SU-DHL-6 (cell line): Measurements from ENCODE around the gene ADCY5.

ENCODE experiments used
- H2AFZ ChIP-seq: fragments of 200-600 bp; sonication (generic); 2 replicates; pipeline ENCODE4 v1.6.1; 2014; ENCODE audit warnings: low read depth, mild to moderate bottlenecking, moderate library complexity, mixed read lengths, antibody characterized with exemption, low read length; ENCODE audit not compliant: severe bottlenecking
- H3F3A ChIP-seq: fragments of 200-600 bp; shearing (Covaris generic); 2 replicates; pipeline ENCODE4 v1.6.0; 2016; ENCODE audit warnings: antibody characterized with exemption, mild to moderate bottlenecking; ENCODE audit not compliant: insufficient read depth
- H3K27ac ChIP-seq: fragments of 200-600 bp; sonication (generic); 2 replicates; pipeline ENCODE4 v1.5.1; 2016; ENCODE audit warnings: low read depth, mild to moderate bottlenecking, low read length, moderate library complexity, mixed read lengths
- H3K27me3 ChIP-seq: fragments of 200-600 bp; sonication (generic), shearing (Covaris generic); 2 replicates; pipeline ENCODE4 v1.6.0; 2014; ENCODE audit warnings: mild to moderate bottlenecking, low read length
- H3K36me3 ChIP-seq: fragments of 200-600 bp; sonication (generic); 2 replicates; pipeline ENCODE4 v1.6.1; 2014; ENCODE audit warnings: mild to moderate bottlenecking, low read length, mixed read lengths
- H3K4me2 ChIP-seq: fragments of 300-600, 200-600 bp; shearing (Covaris generic), sonication (generic); 2 replicates; pipeline ENCODE4 v1.6.0; 2014; ENCODE audit warnings: low read length, low read depth, mild to moderate bottlenecking; ENCODE audit not compliant: poor library complexity, severe bottlenecking
- H3K4me3 ChIP-seq: fragments of 200-600 bp; sonication (generic); 2 replicates; pipeline ENCODE4 v1.5.1; 2014; ENCODE audit warnings: antibody characterized with exemption, low read length, mild to moderate bottlenecking, mixed read lengths; ENCODE audit not compliant: insufficient read depth, poor library complexity, severe bottlenecking
- H3K79me2 ChIP-seq: fragments of 200-600 bp; sonication (generic); 2 replicates; pipeline ENCODE4 v1.6.1; 2014; ENCODE audit warnings: mild to moderate bottlenecking, low read length, moderate library complexity; ENCODE audit not compliant: insufficient read depth
- H3K9ac ChIP-seq: fragments of 200-600 bp; sonication (generic); 2 replicates; pipeline ENCODE4 v1.7.0; 2014; ENCODE audit warnings: mild to moderate bottlenecking, low read length
- H3K9me2 ChIP-seq: fragments of 200-600 bp; sonication (generic); replicated peaks from 2 replicates; pipeline ENCODE4 v1.6.1; 2014; ENCODE audit warnings: low read length; ENCODE audit not compliant: insufficient read depth
- H3K9me3 ChIP-seq: fragments of 200-600 bp; sonication (generic); 2 replicates; pipeline ENCODE4 v1.6.1; 2014; ENCODE audit warnings: low read length, mixed read lengths; ENCODE audit not compliant: insufficient read depth
- H4K20me1 ChIP-seq: fragments of 200-600 bp; sonication (generic); 2 replicates; pipeline ENCODE4 v1.6.1; 2014; ENCODE audit warnings: low read depth, mild to moderate bottlenecking, antibody characterized with exemption, low read length, moderate library complexity, mixed read lengths
- CTCF ChIP-seq: fragments of 200-600 bp; sonication (generic); IDR thresholded peaks from one replicate; pipeline ENCODE4 v1.5.1; 2017; ENCODE audit warnings: antibody characterized with exemption, mild to moderate bottlenecking, low read length, moderate library complexity; ENCODE audit not compliant: insufficient read depth, poor library complexity, severe bottlenecking
- EZH2phosphoT487 ChIP-seq: fragments of 200-600 bp; sonication (generic), shearing (Covaris generic); conservative IDR thresholded peaks from 2 replicates; pipeline ENCODE4 v1.6.1; 2018; ENCODE audit warnings: mild to moderate bottlenecking, antibody characterized with exemption, low read length, moderate library complexity, mixed read lengths

ADCY5 gene

GRCh38 chr3:123439806-123440580 lies 8.9 kb downstream of the ADCY5 start:
- Histone ChIP-seq H3K9me2 (no peaks in the 10 kb centered on the region), H3K9ac (no peak overlapping the region), H3F3A (no peaks in the 10 kb centered on the region), H3K27me3 (no peaks in the 10 kb centered on the region), H3K4me3 (no peak overlapping the region), H3K27ac (no peak overlapping the region), H2AFZ (no peak overlapping the region), H3K79me2 (no peaks in the 10 kb centered on the region), H3K9me3 (no peaks in the 10 kb centered on the region), H4K20me1 (no peaks in the 10 kb centered on the region), H3K4me2 (no peak overlapping the region), H3K36me3 (no peaks in the 10 kb centered on the region)
- TF ChIP-seq CTCF (no peak), EZH2phosphoT487 (no peak)

GRCh38 chr3:123432832-123433523 lies 15.9 kb downstream of the ADCY5 start:
- no peak overlapping the region for H2AFZ ChIP-seq
- H3K79me2 ChIP-seq, result no peaks in the 10 kb centered on the region
- H3K9ac ChIP-seq, result no peak overlapping the region
- no peaks in the 10 kb centered on the region for H3K36me3 ChIP-seq
- no peaks in the 10 kb centered on the region for H3F3A ChIP-seq
- no peak overlapping the region for H3K4me2 ChIP-seq
- H4K20me1 ChIP-seq, result no peaks in the 10 kb centered on the region
- no peaks in the 10 kb centered on the region for H3K27me3 ChIP-seq
- no peak overlapping the region for H3K27ac ChIP-seq
- no peak overlapping the region for H3K4me3 ChIP-seq
- H3K9me3 ChIP-seq, result no peaks in the 10 kb centered on the region
- H3K9me2 ChIP-seq, result no peaks in the 10 kb centered on the region
- no peak for TF ChIP-seq CTCF
- TF ChIP-seq EZH2phosphoT487, result no peak

- no peak overlapping the region for H2AFZ ChIP-seq
- H4K20me1 ChIP-seq, result no peaks in the 10 kb centered on the region
- no peak overlapping the region for H3K4me2 ChIP-seq
- no peak overlapping the region for H3K9ac ChIP-seq
- H3K9me3 ChIP-seq, result no peaks in the 10 kb centered on the region
- H3K27me3 ChIP-seq, result no peaks in the 10 kb centered on the region
- TF ChIP-seq EZH2phosphoT487, result no peak
- TF ChIP-seq CTCF, result no peak
- H3F3A ChIP-seq, result no peaks in the 10 kb centered on the region
- H3K27ac ChIP-seq, result no peak overlapping the region
- H3K4me3 ChIP-seq, result no peak overlapping the region
- no peaks in the 10 kb centered on the region for H3K79me2 ChIP-seq
- H3K9me2 ChIP-seq, result no peaks in the 10 kb centered on the region
- H3K36me3 ChIP-seq, result no peaks in the 10 kb centered on the region
Observed at GRCh38 chr3:123431658-123432324, 17.1 kb downstream of the ADCY5 start.
